HG03565 (cell line): ENCODE measurements around the gene PRKN.

Source experiments
- ATAC-seq: cut with Tn5 transposase; IDR thresholded peaks from one replicate; pipeline ENCODE4 v1.9.1; 2021; ENCODE audit warnings: mild to moderate bottlenecking, moderate library complexity; ENCODE audit not compliant: unreplicated experiment

PRKN gene

GRCh38 chr6:162005372-162005771, 722.2 kb downstream of the PRKN start:
- ATAC-seq: no peak

GRCh38 chr6:161996783-161997182, 730.8 kb downstream of the PRKN start:
- no peak for ATAC-seq

- ATAC-seq: no peak
Measured at GRCh38 chr6:161985876-161986423, 741.6 kb downstream of the PRKN start.

GRCh38 chr6:161984713-161985112, 742.9 kb downstream of the PRKN start:
- no peak for ATAC-seq

- no peak for ATAC-seq
Measured at GRCh38 chr6:161976553-161976952, 751.0 kb downstream of the PRKN start.

GRCh38 chr6:161973064-161973463, 754.5 kb downstream of the PRKN start:
- ATAC-seq: no peak

- no peak for ATAC-seq
Measured at GRCh38 chr6:161971043-161971442, 756.5 kb downstream of the PRKN start.

GRCh38 chr6:161963634-161964234, 763.8 kb downstream of the PRKN start:
- ATAC-seq: no peak

- ATAC-seq: no peak
Measured at GRCh38 chr6:161963181-161963580, 764.4 kb downstream of the PRKN start.

- no peak for ATAC-seq
Measured at GRCh38 chr6:161961796-161962195, 765.8 kb downstream of the PRKN start.

- ATAC-seq: no peak
Measured at GRCh38 chr6:161961046-161961445, 766.5 kb downstream of the PRKN start.

GRCh38 chr6:161959072-161959471, 768.5 kb downstream of the PRKN start:
- ATAC-seq: no peak

GRCh38 chr6:161956082-161956481, 771.5 kb downstream of the PRKN start:
- ATAC-seq: no peak

- no peak for ATAC-seq
Measured at GRCh38 chr6:161954699-161955276, 772.8 kb downstream of the PRKN start.

- no peak for ATAC-seq
Measured at GRCh38 chr6:161954077-161954476, 773.5 kb downstream of the PRKN start.

- ATAC-seq: no peak
Measured at GRCh38 chr6:161951126-161951525, 776.4 kb downstream of the PRKN start.

- ATAC-seq: no peak
Measured at GRCh38 chr6:161949531-161949930, 778.0 kb downstream of the PRKN start.

GRCh38 chr6:161948462-161948861, 779.1 kb downstream of the PRKN start:
- no peak for ATAC-seq

- ATAC-seq: no peak
Measured at GRCh38 chr6:161947371-161947770, 780.2 kb downstream of the PRKN start.

GRCh38 chr6:161946461-161946860, 781.1 kb downstream of the PRKN start:
- ATAC-seq: no peak

GRCh38 chr6:161943561-161943960, 784.0 kb downstream of the PRKN start:
- no peak for ATAC-seq

GRCh38 chr6:161941565-161941964, 786.0 kb downstream of the PRKN start:
- no peak for ATAC-seq

- ATAC-seq: no peak
Measured at GRCh38 chr6:161940519-161940918, 787.0 kb downstream of the PRKN start.
